GM19238 (cell line): ENCODE data around the gene FOXN1.

Experiments
- DNase-seq: peaks from one replicate; pipeline ENCODE4 v3.0.0; 2011; ENCODE audit warnings: low spot score; ENCODE audit not compliant: insufficient read length

The FOXN1 gene

DNA sequence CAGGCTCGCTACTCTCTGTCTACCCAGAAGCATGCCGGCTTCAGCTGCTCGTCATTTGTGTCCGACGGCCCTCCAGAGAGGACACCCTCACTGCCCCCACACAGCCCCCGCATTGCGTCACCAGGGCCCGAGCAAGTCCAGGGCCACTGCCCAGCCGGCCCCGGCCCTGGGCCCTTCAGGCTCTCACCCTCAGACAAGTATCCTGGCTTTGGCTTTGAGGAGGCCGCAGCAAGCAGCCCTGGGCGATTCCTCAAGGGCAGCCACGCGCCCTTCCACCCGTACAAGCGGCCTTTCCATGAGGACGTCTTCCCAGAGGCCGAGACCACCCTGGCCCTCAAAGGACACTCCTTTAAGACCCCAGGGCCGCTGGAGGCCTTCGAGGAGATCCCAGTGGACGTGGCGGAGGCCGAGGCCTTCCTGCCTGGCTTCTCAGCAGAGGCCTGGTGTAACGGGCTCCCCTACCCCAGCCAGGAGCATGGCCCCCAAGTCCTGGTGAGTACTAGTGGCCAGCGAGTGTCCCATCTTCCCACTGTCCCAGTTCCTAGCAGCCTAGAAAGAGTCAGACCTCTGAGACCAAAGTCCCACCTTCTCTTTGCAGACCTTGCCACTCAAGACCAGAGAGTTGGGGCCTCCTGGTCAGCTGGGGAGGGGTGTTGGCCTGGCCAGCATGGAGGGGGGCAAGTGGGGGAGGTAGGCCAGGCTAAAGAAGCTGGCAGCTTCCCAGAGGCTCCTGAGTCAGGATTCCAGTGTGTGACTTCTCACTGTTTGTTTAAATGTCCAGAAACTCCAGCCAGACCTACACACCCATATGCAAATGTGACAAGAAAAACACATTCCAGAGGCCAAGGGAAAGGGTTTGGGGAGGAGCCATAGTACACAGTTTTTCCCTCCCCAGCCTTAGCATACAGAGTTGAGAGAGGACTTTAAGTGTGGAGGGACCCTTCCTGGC is 18.6 kb downstream of the FOXN1 start:
- no peak for DNase-seq

DNA sequence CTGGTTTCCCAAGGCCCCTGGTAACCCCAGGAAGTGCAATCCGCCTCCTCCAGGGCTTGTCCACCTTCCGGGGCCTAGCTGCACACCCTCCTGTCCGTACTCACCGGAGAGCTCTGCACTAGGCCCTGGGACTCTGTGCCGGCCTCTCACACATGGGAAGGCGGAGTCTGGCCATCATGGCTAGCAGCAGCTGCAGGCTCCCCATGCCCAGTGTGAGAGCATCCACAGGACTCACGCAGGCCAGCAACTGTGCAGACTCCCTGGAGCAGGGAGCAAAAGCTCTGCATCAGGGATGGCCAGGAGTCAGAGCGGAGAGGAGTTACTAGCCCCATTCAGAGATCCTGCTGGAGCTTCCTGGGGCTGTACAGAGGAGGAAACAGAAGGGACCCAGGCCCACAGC is 20.2 kb downstream of the FOXN1 start:
- DNase-seq, result no peak

DNA sequence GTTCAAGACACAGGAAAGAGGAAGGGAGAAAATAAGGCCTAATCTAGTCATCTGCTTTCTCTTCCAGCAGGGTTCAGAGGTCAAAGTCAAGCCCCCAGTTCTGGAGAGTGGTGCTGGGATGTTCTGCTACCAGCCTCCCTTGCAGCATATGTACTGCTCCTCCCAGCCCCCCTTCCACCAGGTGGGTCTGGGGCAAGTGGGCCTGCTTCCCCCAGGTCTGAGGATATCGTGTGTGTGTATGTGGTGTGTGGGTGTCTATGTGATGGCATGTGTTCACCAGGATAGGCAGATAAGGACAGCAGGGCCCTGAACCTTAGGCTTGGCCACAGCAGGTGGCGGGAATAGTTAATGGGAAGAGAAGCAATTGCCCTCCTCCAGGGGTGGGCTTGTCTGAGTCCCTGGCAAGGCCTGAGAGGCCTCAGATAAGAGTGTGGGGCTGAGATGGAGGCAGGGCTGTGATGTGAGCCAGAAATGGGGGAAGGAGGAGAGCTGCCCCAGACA is 21.1 kb downstream of the FOXN1 start:
- no peak for DNase-seq

DNA sequence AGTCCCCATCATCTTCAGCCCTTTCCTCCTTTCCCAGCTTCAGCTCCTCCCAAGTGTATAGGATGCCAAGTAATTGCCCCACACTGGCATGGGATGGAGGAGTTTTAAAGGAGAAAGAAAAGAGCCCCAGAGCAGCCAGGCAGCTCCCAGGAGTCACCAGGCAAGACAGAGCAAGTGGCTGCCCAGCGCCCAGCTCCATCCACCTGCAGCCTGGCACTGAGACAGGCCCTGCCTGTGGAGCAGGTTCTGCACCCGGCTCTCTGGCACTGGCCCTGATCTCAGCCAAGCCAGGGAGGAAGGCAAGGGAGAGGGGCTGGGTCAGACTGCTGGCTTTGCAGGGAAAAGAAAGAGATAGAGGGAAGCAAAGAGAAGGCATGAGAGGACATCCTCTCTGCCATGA is 21.7 kb downstream of the FOXN1 start:
- DNase-seq, result no peak

DNA sequence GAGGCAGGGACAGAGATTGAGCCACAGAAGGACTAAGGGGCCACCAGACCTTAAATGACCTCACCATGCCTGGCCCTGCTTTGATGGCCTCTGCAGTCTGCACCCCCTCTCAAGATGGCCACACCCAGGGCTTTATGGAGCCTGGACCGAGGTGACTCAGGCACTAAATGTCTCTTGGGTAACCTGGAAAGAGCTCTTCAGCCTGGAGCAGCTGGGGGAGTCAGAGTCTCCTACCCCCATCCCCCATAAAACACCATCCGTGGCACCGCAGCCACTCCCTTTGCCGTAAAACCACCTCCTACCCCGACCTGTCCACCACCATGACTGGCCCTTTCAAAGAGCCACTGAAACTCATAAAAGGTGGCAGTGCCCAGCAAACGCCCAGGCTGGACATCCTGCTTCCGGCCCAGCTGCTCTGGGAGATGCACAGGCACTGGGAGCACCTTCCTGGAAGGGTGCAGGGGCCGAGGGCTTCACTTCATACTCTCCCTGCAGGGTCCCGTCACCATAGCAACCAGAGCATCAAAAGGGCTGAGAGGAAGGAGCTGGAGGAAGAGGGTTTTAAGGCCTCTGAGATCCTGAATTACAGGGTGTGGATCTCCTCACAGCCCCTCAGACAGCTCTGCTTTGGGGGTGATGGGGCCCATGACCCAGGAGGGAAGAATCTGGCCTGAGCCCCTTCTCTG is 22.3 kb downstream of the FOXN1 start:
- DNase-seq, result no peak

DNA sequence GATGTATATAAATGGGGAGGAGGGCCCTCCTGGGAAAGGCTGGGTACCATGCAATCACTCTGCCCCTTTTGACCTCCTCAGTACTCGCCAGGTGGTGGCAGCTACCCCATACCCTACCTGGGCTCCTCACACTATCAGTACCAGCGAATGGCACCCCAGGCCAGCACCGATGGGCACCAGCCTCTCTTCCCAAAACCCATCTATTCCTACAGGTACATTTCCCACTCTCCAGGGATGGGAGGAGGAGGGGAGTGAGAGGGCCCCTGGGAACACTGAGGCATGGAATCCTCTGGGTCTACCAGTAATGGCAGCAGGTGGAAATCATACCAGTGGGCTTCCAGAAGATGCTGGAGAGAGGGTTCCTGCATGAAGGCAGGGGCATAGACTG is 22.9 kb downstream of the FOXN1 start:
- no peak for DNase-seq

DNA sequence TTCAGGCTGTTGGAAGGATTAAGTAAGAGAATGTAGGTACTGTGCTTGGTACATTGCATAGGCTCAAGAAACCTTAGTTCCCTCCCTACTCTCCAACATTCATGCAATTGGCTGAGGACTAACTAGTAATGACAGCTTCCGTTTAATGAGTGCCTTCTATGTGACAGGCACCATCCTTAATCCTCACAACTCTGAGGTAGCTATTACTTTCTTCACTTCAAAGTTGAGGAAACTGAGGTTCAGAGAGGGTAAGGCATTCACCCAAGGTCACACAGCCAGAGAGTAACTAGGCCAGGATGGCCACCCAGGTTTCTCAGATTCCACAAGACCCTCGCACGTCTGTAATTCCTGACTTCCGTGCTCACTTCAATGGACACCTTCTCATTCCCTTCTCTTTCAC is 24.1 kb downstream of the FOXN1 start:
- DNase-seq, result no peak

DNA sequence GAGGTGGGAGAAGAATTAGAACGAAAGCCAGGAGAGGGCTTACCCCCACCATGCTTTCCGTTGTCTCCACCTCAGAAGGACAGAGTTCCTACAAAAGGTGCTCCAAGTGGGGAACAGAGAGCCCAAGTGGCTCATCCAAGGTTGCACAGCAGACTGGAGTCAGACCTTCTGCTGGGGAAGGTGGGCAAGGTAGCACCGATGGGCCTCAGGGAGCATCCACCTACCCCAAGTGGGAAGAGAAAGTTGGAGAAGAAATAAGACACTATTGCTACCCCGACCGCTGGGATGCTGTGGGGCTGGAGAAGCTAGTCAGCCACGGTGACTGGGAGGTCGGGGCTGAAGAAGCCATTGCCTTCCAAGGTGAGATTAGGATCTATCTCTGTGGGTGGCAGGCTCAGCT is 24.8 kb downstream of the FOXN1 start:
- no peak for DNase-seq

DNA sequence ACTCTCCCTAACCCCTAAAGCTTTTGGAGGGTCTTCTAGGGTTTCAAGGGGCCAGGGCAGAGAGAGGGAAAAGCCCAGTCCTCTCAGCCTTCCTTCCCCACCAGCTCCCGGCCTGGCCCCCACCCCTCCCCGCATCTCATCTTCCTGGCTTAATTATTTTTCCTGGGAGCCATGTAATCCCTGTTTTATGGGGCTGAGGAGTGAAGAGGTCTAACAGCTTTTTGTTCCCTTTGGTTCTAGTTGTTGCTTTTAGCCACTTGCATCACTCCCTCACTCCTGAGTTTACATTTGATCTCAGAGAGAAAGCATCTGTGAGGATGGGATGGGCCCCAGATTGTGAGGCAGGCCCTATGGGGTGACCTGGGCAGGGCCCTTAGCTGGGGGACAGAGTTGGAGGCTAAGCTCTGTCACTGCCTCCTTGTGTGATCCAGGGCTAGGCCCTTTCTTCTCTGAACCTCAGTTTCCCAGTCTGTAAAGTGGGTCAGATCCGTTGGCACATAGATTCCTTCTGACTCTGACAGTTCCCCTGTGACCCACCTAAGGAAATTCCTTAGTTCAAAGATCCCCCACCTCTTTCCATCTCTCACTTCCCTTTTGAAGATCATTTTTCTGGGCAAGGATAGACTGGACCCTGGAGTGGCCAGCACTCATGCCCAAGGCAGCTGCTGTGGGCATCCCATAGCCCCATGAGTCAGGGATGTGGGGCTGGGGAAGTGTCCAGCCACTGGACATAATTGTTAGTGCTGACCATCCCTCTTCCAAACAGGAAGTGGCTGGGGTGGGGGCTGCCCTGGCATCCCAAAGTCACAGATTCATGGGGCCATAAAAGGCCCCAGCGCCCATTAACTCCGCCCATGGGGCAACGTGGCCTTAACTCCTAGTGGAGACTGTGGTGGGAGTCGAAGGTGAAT is 26.2 kb downstream of the FOXN1 start:
- DNase-seq, result no peak

DNA sequence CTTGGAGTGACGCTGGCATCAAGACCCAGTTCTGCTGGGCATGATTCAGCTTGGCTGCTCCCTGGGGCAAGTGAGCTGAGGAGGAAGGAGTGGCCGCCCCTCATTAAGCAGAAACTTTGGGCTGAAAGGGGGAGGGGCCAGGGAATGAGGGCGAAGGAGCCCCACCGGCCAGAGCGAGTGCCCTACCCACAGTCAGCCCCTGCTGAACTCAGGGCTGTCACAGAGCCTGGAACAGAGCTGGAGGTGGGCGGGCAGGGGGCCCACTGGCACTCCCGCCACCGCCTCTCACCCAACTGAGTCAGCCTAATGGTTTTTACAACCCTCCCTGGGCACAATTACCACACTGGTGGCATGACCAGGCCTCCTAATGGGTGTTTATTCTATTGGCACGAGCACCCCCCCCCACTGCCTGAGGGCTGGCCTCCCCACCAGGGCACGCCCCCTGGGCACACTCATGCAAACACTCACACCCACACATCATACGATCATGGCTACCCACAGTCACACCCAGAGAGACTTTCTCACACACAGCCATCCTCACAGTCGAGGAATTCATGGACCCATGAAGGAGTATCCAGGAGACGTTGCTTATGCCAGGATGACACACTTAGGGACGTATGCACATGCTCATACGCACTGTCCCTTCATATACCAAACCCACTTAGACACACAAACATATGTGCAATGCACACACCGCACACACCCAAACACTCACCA is 27.1 kb downstream of the FOXN1 start:
- DNase-seq, result no peak

DNA sequence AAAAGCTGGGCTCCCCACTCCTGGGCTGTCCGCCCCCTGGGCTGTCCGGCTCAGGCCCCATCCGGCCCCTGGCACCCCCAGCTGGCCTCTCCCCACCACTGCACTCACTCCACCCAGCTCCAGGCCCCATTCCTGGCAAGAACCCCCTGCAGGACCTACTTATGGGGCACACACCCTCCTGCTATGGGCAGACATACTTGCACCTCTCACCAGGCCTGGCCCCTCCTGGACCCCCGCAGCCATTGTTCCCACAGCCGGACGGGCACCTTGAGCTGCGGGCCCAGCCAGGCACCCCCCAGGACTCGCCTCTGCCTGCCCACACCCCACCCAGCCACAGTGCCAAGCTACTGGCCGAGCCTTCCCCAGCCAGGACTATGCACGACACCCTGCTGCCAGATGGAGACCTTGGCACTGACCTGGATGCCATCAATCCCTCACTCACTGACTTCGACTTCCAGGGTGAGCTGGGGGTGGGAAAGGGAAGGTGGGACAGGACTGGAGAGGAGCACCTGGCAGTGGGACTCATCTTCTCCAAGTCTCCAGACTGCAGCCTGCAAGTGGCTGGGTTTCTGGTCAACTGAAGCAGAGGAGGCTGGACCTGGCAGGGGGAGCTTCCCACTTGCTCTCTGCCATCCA is 28.7 kb downstream of the FOXN1 start:
- DNase-seq, result no peak

DNA sequence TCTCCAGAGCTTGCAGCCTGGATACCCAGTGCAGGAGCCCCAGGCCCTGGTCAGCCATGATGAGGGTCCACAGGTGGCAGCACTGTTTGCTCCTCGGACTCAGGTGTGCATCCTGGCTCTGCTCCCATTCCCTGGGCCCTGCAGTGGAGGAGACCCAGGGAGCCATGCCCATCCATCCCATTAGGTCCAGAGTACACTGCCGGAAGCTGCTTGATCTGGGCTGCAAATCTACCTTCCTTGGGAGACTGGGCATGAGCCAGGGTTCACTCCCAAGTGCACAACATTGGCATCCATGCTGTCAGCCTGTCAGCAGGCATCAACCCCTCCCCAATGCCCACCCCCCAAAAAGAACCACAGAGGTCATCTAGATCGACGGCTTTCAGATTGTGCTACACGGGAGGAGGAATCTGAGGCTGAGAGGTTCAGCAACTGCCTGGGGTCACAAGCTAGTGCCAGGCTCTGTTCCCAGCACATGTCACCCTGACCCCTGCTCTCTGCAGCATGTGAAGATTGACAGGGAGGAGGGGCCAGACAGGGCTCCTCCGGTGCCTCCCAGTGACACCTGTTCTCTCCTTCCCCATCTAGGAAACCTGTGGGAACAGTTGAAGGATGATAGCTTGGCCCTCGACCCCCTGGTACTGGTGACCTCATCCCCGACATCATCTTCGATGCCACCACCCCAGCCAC is 30.5 kb downstream of the FOXN1 start:
- DNase-seq, result no peak

DNA sequence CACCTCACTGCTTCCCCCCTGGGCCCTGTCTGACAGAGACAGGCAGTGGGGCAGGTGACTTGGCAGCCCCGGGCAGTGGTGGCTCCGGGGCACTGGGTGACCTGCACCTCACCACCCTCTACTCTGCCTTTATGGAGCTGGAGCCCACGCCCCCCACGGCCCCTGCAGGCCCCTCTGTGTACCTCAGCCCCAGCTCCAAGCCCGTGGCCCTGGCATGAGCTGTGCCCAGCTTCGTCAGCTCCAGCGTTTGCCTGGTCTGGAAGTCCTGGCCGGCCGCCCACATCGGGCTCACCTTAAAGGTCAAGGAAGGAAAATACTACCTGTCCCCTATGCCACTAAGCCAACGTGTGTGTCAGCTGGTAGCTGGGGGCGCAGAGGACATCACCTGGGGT is 31.1 kb downstream of the FOXN1 start:
- DNase-seq, result no peak

DNA sequence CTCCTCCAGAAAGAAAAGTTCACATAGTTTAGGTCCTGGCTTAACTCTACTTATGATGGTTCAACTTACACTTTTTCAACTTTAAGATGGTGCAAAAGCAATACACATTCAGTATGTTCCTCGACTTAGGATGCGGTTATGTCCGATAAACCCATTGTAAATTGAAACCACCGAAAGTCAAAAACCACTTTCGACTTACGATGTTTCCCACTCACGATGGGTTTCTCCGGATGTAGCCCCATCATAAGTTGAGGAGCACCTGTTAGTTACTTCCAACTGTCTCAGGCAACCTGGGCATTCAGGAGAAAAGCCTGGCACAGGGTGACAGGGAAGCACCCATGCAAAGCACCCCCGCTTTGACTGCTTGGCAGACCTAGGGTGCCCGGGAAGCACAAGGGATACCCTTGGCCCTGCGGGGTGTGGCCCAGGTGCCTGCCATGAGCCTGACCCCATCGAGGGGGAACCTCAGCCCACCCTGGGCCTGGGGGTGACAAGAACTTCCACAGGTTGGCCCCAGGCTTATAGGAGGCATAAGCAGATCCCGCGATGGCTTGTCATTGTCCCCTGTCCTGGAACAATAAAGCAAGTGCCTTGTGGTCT is 32.2 kb downstream of the FOXN1 start:
- DNase-seq, result no peak

DNA sequence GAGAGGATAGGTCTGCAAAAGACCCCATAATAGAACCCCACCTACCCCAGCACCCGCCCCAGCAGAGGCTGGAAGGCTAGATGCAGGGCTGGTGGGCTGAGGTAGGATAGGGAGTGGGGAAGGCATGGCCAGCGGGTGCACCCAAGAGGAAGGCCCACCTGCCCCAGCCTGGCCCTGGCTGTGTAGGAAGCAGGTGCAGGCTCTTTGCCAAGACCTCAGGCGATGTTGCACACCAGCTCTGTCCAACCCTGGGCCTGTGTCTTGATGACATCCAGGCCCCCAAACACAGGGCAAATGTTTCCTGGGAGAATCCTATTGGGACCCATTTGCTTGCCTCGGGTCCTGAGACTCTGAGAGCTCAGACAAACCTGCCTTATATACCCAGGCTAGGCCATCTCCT is 34.1 kb downstream of the FOXN1 start:
- no peak for DNase-seq

DNA sequence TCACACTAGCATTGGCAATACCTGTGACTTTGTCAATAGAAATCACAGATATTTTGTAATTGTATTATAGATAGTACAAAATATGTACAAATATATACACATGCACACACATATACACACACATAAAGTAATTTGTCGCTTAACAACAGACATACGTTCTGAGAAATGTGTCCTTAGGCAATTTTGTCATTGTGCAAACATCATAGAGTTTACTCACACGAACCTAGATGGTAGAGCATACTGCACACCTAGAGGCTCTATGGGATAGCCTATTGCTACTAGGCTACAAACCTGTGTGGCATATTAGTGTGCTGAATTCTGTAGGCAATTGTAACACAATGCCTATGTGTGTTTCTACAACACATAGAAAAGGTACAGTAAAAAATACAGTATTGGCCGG is 35.3 kb downstream of the FOXN1 start:
- DNase-seq, result no peak

DNA sequence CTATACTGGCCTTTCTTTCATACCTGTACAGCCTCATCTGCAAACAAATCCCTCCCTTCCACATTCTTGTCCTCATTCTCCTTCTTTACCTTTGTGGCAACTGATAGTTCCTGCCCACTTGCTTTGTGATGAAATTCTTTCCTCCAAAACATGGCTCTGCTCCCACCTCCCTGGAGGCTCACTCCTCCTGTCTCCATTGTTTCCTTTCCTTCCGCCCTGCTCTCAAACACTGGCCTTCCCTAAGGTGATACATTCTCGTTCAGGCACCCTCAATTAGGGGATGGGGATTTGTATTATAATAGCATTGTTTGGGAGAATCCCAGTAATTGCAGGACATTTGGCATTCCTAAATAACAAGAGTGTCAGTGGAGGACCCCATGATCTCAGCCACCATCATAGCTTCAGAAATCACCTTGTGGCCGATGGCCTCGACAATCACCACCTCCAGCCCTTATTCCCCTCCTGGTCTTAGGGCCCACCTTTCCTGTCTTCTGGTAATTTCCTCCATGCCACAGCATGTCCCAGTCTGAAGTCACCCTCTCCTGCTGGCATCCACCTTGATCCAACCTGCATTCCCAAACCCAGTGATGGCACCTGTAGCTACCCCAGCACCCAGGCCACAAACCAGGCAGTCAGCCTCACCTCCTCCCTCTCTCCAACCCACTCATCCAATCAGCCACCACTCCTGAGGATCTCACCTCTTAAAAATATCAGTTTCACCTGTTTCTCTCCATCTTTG is 38.4 kb downstream of the FOXN1 start:
- no peak for DNase-seq

DNA sequence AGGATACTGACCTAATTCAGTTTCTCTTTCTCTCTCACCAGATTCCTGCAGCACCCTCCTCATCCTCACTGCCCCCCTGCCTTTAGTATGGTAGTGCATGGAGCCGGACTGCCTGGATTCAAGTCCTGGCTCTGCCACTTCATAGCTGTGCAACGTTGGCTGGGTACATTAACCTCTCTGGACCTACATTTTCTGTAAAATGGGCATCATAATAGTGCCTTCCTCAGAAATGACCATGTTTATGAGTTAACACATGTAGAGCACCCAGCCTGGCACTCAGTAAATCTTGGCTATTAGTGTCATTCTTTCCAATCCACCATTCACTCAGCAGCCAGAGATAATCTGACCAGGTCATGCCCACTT is 39.0 kb downstream of the FOXN1 start:
- DNase-seq, result no peak
